ENCODE measurements around the gene PKD1.
"Not testable (repeated sequence)": the region's sequence is repeated elsewhere in the genome, so short reads cannot be mapped to it uniquely, and the experiment has no call there.

The PKD1 gene

GRCh38 chr16:2151188-2152091 is 15.7 kb upstream of the PKD1 start:
- peak in 1 of 3 experiments; percentile 42 for DNase-seq (ENCODE audit: low read depth in 3 of 3)

- DNase-seq (ENCODE audit: low read depth in 3 of 3): peak in 1 of 3 experiments; percentile 57
Measured at GRCh38 chr16:2150418-2151187, 14.9 kb upstream of the PKD1 start.

- peak in 1 of 3 experiments; percentile 52 for DNase-seq (ENCODE audit: low read depth in 3 of 3)
Measured at GRCh38 chr16:2149630-2150417, 14.1 kb upstream of the PKD1 start.

DNA sequence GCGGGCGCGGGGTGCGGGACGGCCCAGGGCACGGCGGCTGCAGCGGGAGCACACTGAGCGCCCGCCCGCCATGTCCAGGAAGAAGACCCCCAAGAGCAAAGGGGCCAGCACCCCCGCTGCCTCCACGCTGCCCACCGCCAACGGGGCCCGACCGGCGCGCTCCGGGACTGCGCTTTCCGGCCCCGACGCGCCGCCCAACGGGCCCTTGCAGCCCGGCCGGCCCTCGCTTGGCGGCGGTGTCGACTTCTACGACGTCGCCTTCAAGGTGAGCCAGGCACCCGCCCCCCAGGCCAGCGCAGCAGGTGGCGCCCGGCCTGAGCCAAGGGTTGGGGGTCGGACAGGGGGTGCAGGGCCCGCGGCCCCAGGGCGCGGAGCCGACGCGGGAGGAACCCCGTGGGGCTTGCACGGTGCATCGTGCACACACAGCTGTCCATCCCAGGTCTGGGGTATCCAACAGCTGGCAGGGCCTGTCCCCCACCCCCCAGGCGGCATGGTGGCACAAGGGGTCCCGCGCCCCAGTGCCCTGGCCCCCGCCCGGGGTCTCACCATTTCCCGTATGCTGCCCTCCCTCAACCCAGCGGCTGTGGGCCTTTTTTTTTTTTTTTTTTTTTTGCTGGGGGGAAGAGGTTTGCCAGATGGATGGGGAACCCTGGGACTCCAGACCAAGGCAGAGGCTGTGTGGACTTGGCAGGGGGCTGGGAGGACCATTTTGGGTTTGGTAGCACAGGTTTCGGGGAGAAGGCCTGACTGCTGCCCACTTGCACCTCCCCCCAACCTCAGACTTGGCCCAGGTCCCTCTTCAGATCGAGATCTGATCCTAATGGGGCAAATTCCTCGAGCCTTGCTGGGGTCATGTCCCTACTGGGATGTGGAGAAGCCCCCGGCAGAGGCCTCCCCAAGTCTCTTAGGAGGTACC is 13.3 kb upstream of the PKD1 start:
- peak in 1 of 3 experiments; percentile 41 for DNase-seq (ENCODE audit: low read depth in 3 of 3)

- peak in 1 of 3 experiments; percentile 44 for DNase-seq (ENCODE audit: low read depth in 3 of 3)
Measured at GRCh38 chr16:2147981-2148671, 12.4 kb upstream of the PKD1 start, which contains the start of gene RAB26. Gene RAB26 (plus strand): TSS chr16:2148625. CDS start chr16:2148784, 159 bp downstream.

DNA sequence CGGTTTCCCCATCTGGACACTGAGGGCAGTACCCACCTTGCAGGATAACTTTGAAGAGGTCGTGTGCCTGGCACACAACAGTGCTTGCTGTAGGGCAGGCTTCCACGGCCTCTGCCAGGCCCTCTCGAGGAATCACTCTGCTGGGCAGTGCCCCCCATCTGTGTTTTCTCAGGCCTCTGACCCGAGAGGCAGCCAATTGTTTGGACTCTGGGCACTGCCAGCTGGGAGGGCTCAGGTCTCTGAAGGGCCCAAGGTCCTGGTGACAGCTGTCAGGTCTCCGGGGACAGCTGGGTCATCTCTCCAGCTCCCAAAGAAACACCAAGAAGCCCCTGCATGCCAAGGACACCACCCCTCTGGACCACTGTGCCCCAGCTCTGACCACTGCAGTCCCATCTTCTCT is 11.7 kb upstream of the PKD1 start:
- no peak for DNase-seq (ENCODE audit: low read depth in 3 of 3)

DNA sequence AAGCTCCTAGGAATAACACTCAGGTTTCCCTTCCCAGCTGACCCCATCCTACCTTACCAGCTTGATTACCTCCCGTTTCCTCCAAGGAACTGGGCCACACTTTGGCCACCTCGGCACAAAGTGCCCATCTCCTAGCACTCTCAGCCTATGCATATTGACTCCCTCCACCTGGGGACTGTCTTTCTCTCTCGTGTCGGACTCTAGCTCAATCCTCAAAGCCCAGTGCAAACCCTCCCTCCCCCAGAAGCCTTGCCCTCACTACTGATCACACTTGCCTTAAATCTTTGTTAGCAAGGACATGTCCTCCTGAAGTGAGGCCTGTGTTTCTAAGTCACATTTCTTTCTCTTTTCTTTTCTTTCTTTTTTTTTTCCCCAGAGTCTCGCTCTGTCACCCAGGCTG is 10.1 kb upstream of the PKD1 start:
- no peak for DNase-seq (ENCODE audit: low read depth in 3 of 3)

GRCh38 chr16:2143878-2144485 is 8.3 kb upstream of the PKD1 start:
- no peak for DNase-seq (ENCODE audit: low read depth in 3 of 3)

DNA sequence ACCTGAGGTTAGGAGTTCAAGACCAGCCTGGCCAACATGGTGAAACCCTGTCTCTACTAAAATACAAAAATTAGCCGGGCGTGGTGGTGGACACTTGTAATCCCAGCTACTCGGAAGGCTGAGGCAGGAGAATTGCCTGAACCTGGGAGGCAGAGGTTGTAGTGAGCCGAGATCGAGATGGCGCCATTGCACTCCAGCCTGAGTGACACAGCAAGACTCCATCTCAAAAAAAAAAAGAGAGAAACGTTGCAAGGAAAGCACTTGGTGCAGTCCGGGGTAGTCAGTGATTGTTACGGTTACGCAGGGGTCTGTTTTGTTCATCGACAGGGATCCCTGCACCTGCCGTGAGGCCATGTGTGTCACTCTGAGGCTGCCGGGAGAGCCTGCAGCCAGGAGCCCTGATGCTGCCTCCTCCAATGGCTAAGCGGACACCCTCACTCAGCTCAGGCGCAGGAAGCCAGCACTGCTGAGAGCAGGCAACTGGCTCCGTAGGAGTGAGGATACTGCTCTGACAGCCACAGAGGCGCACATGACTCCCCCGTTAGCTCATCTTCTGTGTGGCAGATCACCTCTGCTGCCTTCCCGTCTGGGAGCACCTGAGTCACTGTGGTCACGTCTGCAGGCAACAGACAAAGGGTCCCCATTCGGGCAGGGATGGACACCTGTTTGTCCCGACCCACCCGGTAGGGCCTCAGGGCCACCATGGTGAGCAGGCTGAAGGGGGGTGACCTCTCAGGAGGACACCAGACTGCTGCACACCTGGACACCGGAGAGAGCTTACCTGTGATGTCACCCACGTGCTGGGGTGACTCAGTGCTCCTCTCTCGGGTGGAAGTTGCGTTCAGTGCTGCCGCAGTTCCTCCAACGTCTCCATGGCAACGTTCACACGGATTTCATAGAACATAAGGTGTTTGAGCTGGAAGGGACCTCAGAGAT is 7.5 kb upstream of the PKD1 start:
- DNase-seq (ENCODE audit: low read depth in 3 of 3): no peak

DNA sequence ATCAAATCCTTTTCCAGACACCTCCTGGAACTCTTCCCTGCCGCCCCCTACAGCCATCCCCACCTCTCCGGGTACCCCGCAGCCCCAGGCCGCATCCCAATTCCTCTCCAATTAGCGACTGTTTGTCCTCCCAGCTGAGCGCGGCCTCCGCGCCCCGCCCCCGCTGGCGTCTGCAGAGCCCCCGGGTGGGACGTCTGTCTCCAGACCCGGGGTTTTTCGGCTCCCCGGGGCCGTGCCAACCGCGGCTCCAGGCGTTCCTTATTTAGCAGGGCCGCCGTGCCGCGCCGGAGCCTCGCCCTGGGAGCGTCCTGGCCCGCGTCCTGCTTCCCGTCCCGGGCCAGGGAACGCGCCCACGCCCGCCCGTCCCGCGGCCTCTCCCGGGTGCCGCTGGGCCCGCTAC is 627 bp downstream of the PKD1 start:
- not testable (repeated sequence) for DNase-seq (ENCODE audit: low read depth in 3 of 3)

DNA sequence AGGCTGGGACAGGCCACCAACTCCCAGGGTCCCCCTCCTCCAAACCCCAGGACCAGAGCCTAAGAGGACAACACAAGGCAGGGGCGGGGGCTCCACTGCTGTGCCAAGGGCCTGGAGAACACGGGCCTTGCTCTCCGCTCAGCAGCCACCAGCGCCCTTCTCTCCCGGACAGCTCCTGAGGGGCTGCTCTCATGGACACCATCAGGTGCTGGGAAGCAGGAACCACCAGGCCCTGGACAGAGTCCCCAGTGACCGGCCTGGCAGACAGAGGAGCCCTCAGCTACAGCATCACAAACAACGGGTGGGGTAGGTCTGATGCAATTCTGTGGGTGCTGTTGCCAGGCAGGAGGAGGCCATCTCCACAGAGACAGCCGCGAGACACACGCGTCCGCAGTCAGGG is 1.9 kb downstream of the PKD1 start:
- DNase-seq (ENCODE audit: low read depth in 3 of 3): not testable (repeated sequence)

- not testable (repeated sequence) for DNase-seq (ENCODE audit: low read depth in 3 of 3)
Measured at GRCh38 chr16:2129890-2130447, 5.7 kb downstream of the PKD1 start.

- DNase-seq (ENCODE audit: low read depth in 3 of 3): not testable (repeated sequence)
Measured at GRCh38 chr16:2129251-2129650, 6.4 kb downstream of the PKD1 start.

- peak in 1 of 3 experiments; percentile 39 for DNase-seq (ENCODE audit: low read depth in 3 of 3)
Measured at GRCh38 chr16:2127630-2128280, 7.9 kb downstream of the PKD1 start.

- not testable (repeated sequence) for DNase-seq (ENCODE audit: low read depth in 3 of 3)
Measured at GRCh38 chr16:2126928-2127556, 8.7 kb downstream of the PKD1 start.

- DNase-seq (ENCODE audit: low read depth in 3 of 3): not testable (repeated sequence)
Measured at GRCh38 chr16:2126161-2126743, 9.4 kb downstream of the PKD1 start.

- DNase-seq (ENCODE audit: low read depth in 3 of 3): not testable (repeated sequence)
Measured at GRCh38 chr16:2125609-2126008, 10.1 kb downstream of the PKD1 start.

All from stimulated activated CD4-positive, alpha-beta T cell treated with anti-CD3 and anti-CD28 coated beads, TNF-alpha, amount 100 ng/mL, for 24 hours (primary cell).